Thoracic aorta (tissue), 2 donors: ENCODE data around the gene ACTR10. TPM values are rescaled to one million over a fixed set of nuclear protein-coding genes. Genes with fewer than 3 reads are reported as not detected.
A peak's percentile ranks its signal among the peaks of the same experiment; 100 is the strongest.

ENCODE experiments used
- ATAC-seq: fragments of 150-250 bp; one replicate; pipeline ENCODE4 v1.8.0; 2017; ENCODE audit warnings: low read depth; ENCODE audit not compliant: insufficient number of reproducible peaks, low FRiP score
- DNase-seq: peaks from one replicate; pipeline ENCODE4 v3.0.0-alpha.2; 2020; ENCODE audit warnings: low spot score
- H3K27ac ChIP-seq, 2 donors: fragments of 200-600 bp; sonication (generic); 1 replicate in 1 of 2; 2 replicates in 1 of 2; pipeline ENCODE4 v1.5.1; 2016; ENCODE audit warnings: mild to moderate bottlenecking in 2 of 2, moderate library complexity in 2 of 2
- H3K27me3 ChIP-seq: fragments of 200-600 bp; sonication (generic); replicated peaks from 2 replicates; pipeline ENCODE4 v1.6.0; 2016; ENCODE audit warnings: mild to moderate bottlenecking; ENCODE audit not compliant: insufficient read depth
- H3K36me3 ChIP-seq: fragments of 200-600 bp; sonication (generic); one replicate; pipeline ENCODE4 v1.5.1; 2016
- H3K4me1 ChIP-seq, 2 donors: fragments of 200-600 bp; sonication (generic); 1 replicate in 1 of 2; 2 replicates in 1 of 2; pipeline versions ENCODE4 v1.5.1 to v1.6.0; 2016; ENCODE audit warnings: low read depth in 2 of 2, mild to moderate bottlenecking in 1 of 2; ENCODE audit not compliant: control insufficient read depth in 1 of 2
- H3K4me3 ChIP-seq: fragments of 200-600 bp; sonication (generic); 2 replicates; pipeline ENCODE4 v1.5.1; 2016; ENCODE audit warnings: mild to moderate bottlenecking
- H3K9me3 ChIP-seq: fragments of 200-600 bp; sonication (generic); 2 replicates; pipeline ENCODE4 v1.5.1; 2016
- total RNA-seq, 2 donors: library from RNA; depleted of rRNA; stranded (reverse); fragments of >200 nt; gene quantifications; one replicate each; pipeline versions ENCODE4 v1.1.0 to v1.2.3, GENCODE V29; 2016
- TF ChIP-seq, protein P1 (sequence below): fragments of 200-600 bp; sonication (generic); IDR thresholded peaks from one replicate; pipeline ENCODE4 v1.5.1; 2019; ENCODE audit warnings: antibody characterized with exemption

The ACTR10 gene
- total RNA-seq, 2 donors from 2014 or later, result 78.5 to 79.7 TPM

DNA sequence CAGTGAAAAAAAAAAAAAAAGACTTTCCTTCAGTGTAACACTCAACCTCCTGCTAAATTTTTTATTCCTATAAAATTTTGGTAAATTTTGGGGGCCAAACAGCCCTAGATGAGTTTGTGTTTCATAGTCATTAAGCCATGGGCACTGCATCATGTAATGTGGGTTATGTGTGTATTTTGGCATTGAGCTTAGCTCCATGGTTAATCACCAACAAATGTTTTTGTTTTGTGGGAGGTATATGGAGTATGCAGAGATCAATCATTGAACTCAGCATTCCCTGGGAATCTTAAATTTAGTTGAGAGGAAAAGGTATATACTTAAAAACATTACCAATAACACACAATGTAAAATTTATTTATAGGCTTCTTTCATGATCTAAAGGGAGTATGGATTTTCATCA lies 39.4 kb upstream of the ACTR10 start:
- TF ChIP-seq, protein P1, sequence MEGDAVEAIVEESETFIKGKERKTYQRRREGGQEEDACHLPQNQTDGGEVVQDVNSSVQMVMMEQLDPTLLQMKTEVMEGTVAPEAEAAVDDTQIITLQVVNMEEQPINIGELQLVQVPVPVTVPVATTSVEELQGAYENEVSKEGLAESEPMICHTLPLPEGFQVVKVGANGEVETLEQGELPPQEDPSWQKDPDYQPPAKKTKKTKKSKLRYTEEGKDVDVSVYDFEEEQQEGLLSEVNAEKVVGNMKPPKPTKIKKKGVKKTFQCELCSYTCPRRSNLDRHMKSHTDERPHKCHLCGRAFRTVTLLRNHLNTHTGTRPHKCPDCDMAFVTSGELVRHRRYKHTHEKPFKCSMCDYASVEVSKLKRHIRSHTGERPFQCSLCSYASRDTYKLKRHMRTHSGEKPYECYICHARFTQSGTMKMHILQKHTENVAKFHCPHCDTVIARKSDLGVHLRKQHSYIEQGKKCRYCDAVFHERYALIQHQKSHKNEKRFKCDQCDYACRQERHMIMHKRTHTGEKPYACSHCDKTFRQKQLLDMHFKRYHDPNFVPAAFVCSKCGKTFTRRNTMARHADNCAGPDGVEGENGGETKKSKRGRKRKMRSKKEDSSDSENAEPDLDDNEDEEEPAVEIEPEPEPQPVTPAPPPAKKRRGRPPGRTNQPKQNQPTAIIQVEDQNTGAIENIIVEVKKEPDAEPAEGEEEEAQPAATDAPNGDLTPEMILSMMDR, result no peak
- no peaks in the 10 kb centered on the region for H3K9me3 ChIP-seq
- DNase-seq (no peak), ATAC-seq (no peak)
- H3K4me1 ChIP-seq, result no peaks in the 10 kb centered on the region
- H3K4me3 ChIP-seq, result no peak overlapping the region
- H3K27ac ChIP-seq, result no peak overlapping the region
- no peaks in the 10 kb centered on the region for H3K27me3 ChIP-seq
- H3K36me3 ChIP-seq, result no peaks in the 10 kb centered on the region

DNA sequence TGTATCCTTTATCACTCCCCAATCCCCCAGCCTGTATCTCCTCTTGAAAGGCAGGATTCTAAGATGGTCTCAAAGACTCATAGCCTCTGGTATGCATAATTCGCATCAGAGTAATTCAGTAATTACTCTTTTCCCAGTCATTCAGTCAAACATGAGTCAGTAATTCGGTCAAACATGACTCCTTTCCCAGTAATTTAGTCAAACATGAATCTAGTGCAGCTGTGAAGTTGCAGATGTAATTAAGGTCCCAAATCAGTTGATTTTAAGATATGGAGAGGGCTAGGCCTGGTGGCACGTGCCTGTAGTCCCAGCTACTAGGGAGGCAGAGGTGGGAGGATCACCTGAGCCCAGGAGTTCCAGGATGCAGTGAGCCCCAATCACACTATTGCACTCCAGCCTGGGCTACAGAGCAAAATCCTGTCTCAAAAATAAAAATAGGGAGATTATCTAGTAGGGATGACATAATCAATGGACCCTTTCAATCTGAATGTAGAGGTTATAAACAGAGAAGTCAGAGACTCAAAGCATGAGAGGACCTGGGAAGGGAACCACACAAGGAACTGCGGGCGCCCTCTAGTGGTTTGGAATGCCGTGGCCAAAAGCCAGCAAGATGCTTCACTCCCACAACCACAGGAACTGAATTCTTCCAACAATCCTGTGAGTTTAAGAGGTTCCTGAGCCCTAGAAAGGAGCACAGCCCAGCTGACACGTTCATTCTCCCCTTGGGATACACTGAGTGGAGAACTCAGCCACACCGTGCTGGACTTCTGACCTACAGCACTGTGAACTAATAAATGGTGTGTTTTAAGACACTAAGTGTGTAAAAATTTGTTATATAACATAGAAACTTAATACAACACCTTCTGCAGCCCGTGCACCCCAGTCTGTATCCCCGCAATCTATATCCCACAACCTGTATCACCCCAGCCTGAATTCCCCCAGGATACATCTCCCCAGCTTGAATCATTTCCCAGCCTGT lies 33.7 kb upstream of the ACTR10 start:
- DNase-seq, result peak; percentile 59
- Histone ChIP-seq H3K27ac (no peak overlapping the region), H3K36me3 (no peaks in the 10 kb centered on the region), H3K27me3 (no peaks in the 10 kb centered on the region), H3K9me3 (no peaks in the 10 kb centered on the region), H3K4me1 (peaks cover 0 to 5% of the 10 kb centered on the region in 2 donors), H3K4me3 (no peak overlapping the region)
- TF ChIP-seq, protein P1, result peak; percentile 85
- no peak for ATAC-seq

GRCh38 chr14:58167057-58167456 lies 32.9 kb upstream of the ACTR10 start:
- ATAC-seq (no peak), DNase-seq (no peak)
- no peaks in the 10 kb centered on the region for H3K27me3 ChIP-seq
- H3K4me1 ChIP-seq, result peaks cover 0 to 5% of the 10 kb centered on the region in 2 donors
- no peak overlapping the region for H3K27ac ChIP-seq
- H3K9me3 ChIP-seq, result no peaks in the 10 kb centered on the region
- H3K36me3 ChIP-seq, result no peaks in the 10 kb centered on the region
- no peak overlapping the region for H3K4me3 ChIP-seq
- TF ChIP-seq, protein P1, result no peak

DNA sequence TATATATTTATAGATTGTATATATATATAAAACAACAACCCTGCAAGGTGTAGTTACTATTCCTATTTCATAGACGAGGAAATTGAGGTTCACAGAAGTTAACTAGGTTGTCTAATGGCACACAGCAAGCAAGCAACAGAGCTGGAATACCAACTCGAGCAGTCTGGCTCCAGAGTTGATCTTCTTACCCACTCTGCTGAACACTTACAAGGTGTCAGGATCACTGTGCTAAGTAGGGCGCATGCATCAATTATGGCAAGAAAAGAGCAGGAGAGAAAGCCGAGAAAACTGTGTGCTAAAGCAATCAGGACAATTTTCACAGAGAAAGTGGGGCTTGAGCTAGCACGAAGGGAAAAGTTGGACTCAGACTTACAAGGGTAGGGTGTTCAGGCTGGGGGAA lies 32.1 kb upstream of the ACTR10 start:
- no peaks in the 10 kb centered on the region for H3K9me3 ChIP-seq
- no peak overlapping the region for H3K4me3 ChIP-seq
- H3K27ac ChIP-seq, result no peak overlapping the region
- TF ChIP-seq, protein P1, result no peak
- no peaks in the 10 kb centered on the region for H3K27me3 ChIP-seq
- ATAC-seq (no peak), DNase-seq (no peak)
- no peaks in the 10 kb centered on the region for H3K36me3 ChIP-seq
- H3K4me1 ChIP-seq, result peaks cover 0 to 5% of the 10 kb centered on the region in 2 donors

DNA sequence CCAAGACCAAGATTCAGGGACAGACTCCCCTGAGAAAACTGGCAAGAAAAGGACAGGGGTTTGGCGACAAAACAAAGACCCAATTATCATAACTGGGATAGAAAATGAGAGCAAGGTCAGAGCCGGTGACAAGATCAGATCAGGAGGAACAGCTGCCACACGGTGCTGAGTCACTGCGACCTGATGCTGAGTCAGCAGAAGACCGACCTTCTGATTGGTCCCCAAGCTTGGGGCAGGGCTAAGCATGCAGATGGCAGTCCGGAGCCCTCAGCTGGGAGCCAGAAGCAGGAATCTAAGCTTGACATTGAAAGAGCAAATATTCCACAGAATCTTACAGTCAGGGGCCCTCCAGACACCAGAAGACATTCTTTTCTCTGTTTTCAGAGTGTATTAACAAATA lies 28.9 kb upstream of the ACTR10 start:
- peak; percentile 30 for DNase-seq
- TF ChIP-seq, protein P1, result no peak

More for the DNA sequence above, 28.9 kb upstream of the ACTR10 start:
- Histone ChIP-seq H3K9me3 (no peaks in the 10 kb centered on the region), H3K36me3 (no peaks in the 10 kb centered on the region), H3K4me3 (peak overlapping the region; percentile 35), H3K27me3 (no peaks in the 10 kb centered on the region), H3K27ac (no peak overlapping the region), H3K4me1 (peaks cover 0 to 5% of the 10 kb centered on the region in 2 donors)
- peak; percentile 92 for ATAC-seq
